ENCODE data around the gene RBM12. TPM values are rescaled to one million over a fixed set of nuclear protein-coding genes. Genes with fewer than 3 reads are reported as not detected.

Gene RBM12
- total RNA-seq, 1 donor from 2014 or later, result 88.4 TPM

DNA sequence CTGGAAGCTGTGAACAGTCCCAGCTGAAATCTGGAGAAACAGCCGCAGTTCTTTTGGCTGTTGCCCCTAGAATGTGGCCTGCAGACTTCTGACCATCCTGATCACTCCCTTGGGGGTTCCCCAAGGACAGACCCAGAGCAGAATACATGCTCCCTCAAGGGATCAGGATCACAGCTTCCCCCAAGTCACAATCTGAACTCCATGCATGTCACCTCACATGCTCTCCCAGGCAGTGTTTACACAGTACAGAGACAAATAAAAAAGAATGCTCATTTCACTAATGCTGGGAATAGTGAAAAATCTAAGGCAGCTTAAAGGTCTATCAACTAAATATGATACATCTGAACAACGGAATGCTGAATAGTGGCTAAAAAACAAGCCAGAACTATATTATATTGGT, 28.6 kb downstream of the RBM12 start:
- peaks cover 84% of the 10 kb centered on the region for H3K79me2 ChIP-seq (ENCODE audit: insufficient read depth, low read length)
- no peaks in the 10 kb centered on the region for H3K9me3 ChIP-seq (ENCODE audit: insufficient read depth, low read depth, low read length)
- no peak overlapping the region for H3K9ac ChIP-seq (ENCODE audit: low read length)
- no peak for TF ChIP-seq EZH2 (IDR thresholded peaks at IDR 0.05; ENCODE audit: insufficient read depth, low read length)
- TF ChIP-seq CTCF (IDR thresholded peaks at IDR 0.05; ENCODE audit: insufficient read depth, low read depth, low read length), result no peak
- H3K36me3 Mint-ChIP-seq (ENCODE audit: low read depth, unreplicated experiment), result peaks cover 9% of the 10 kb centered on the region
- DNase-seq (ENCODE audit: low read depth) (no peak), FAIRE-seq (no peak)
- no peak overlapping the region for H3K27ac ChIP-seq (ENCODE audit: low read depth, low read length)
- no peak overlapping the region for H3K4me3 ChIP-seq (ENCODE audit: insufficient read depth, low read depth, low read length)
- H3K4me3 Mint-ChIP-seq (ENCODE audit: unreplicated experiment), result no peak overlapping the region
- peaks cover 89% of the 10 kb centered on the region for H4K20me1 ChIP-seq (ENCODE audit: insufficient read depth, low read length)
- H3K9me3 Mint-ChIP-seq (ENCODE audit: unreplicated experiment), result no peaks in the 10 kb centered on the region
- no peak overlapping the region for H3K4me2 ChIP-seq (ENCODE audit: low read length)
- H3K27me3 Mint-ChIP-seq (ENCODE audit: low read depth, unreplicated experiment), result no peaks in the 10 kb centered on the region
- peaks cover 27% of the 10 kb centered on the region for H3K4me1 Mint-ChIP-seq (ENCODE audit: low read depth, unreplicated experiment)
- H3K36me3 ChIP-seq (ENCODE audit: insufficient read depth, low read length), result peaks cover 6% of the 10 kb centered on the region
- peaks cover 11% of the 10 kb centered on the region for H3K4me1 ChIP-seq (ENCODE audit: insufficient read depth, low read length)
- no peak overlapping the region for H2AFZ ChIP-seq (ENCODE audit: low read depth, low read length)
- H3K27ac Mint-ChIP-seq (ENCODE audit: unreplicated experiment), result no peak overlapping the region
- no peaks in the 10 kb centered on the region for H3K27me3 ChIP-seq (ENCODE audit: insufficient read depth, low read length)

- Histone ChIP-seq H3K27me3 (ENCODE audit: insufficient read depth, low read length) (no peaks in the 10 kb centered on the region), H3K9ac (ENCODE audit: low read length) (no peak overlapping the region), H3K4me1 (ENCODE audit: insufficient read depth, low read length) (peaks cover 11% of the 10 kb centered on the region), H3K79me2 (ENCODE audit: insufficient read depth, low read length) (peaks cover 80% of the 10 kb centered on the region), H3K4me2 (ENCODE audit: low read length) (no peak overlapping the region), H3K27ac (ENCODE audit: low read depth, low read length) (no peak overlapping the region), H3K36me3 (ENCODE audit: insufficient read depth, low read length) (peaks cover 10% of the 10 kb centered on the region), H2AFZ (ENCODE audit: low read depth, low read length) (no peak overlapping the region), H3K9me3 (ENCODE audit: insufficient read depth, low read depth, low read length) (no peaks in the 10 kb centered on the region), H3K4me3 (ENCODE audit: insufficient read depth, low read depth, low read length) (no peak overlapping the region), H4K20me1 (ENCODE audit: insufficient read depth, low read length) (peaks cover 89% of the 10 kb centered on the region)
- Mint-ChIP-seq H3K27ac (ENCODE audit: unreplicated experiment) (no peak overlapping the region), H3K27me3 (ENCODE audit: low read depth, unreplicated experiment) (no peaks in the 10 kb centered on the region), H3K4me3 (ENCODE audit: unreplicated experiment) (no peak overlapping the region), H3K4me1 (ENCODE audit: low read depth, unreplicated experiment) (peaks cover 27% of the 10 kb centered on the region), H3K9me3 (ENCODE audit: unreplicated experiment) (no peaks in the 10 kb centered on the region), H3K36me3 (ENCODE audit: low read depth, unreplicated experiment) (peaks cover 9% of the 10 kb centered on the region)
- DNase-seq (ENCODE audit: low read depth), result no peak
- TF ChIP-seq CTCF (IDR thresholded peaks at IDR 0.05; ENCODE audit: insufficient read depth, low read depth, low read length) (no peak), EZH2 (IDR thresholded peaks at IDR 0.05; ENCODE audit: insufficient read depth, low read length) (no peak)
- no peak for FAIRE-seq
Observed at GRCh38 chr20:35635652-35636051, 29.0 kb downstream of the RBM12 start.

GRCh38 chr20:35632539-35633115, 32.1 kb downstream of the RBM12 start:
- Histone ChIP-seq H3K4me1 (ENCODE audit: insufficient read depth, low read length) (peaks cover 9% of the 10 kb centered on the region), H3K36me3 (ENCODE audit: insufficient read depth, low read length) (peaks cover 29% of the 10 kb centered on the region), H3K9ac (ENCODE audit: low read length) (no peak overlapping the region), H3K4me2 (ENCODE audit: low read length) (no peak overlapping the region), H2AFZ (ENCODE audit: low read depth, low read length) (no peak overlapping the region), H3K27me3 (ENCODE audit: insufficient read depth, low read length) (no peaks in the 10 kb centered on the region), H4K20me1 (ENCODE audit: insufficient read depth, low read length) (peaks cover 60% of the 10 kb centered on the region), H3K9me3 (ENCODE audit: insufficient read depth, low read depth, low read length) (no peaks in the 10 kb centered on the region), H3K27ac (ENCODE audit: low read depth, low read length) (no peak overlapping the region), H3K4me3 (ENCODE audit: insufficient read depth, low read depth, low read length) (no peak overlapping the region), H3K79me2 (ENCODE audit: insufficient read depth, low read length) (peaks cover 50% of the 10 kb centered on the region)
- H3K9me3 Mint-ChIP-seq (ENCODE audit: unreplicated experiment), result no peaks in the 10 kb centered on the region
- DNase-seq (ENCODE audit: low read depth) (no peak), FAIRE-seq (no peak)
- H3K27ac Mint-ChIP-seq (ENCODE audit: unreplicated experiment), result no peak overlapping the region
- H3K4me3 Mint-ChIP-seq (ENCODE audit: unreplicated experiment), result no peak overlapping the region
- peaks cover 11% of the 10 kb centered on the region for H3K36me3 Mint-ChIP-seq (ENCODE audit: low read depth, unreplicated experiment)
- TF ChIP-seq EZH2 (IDR thresholded peaks at IDR 0.05; ENCODE audit: insufficient read depth, low read length) (no peak), CTCF (IDR thresholded peaks at IDR 0.05; ENCODE audit: insufficient read depth, low read depth, low read length) (no peak)
- H3K4me1 Mint-ChIP-seq (ENCODE audit: low read depth, unreplicated experiment), result peaks cover 20% of the 10 kb centered on the region
- H3K27me3 Mint-ChIP-seq (ENCODE audit: low read depth, unreplicated experiment), result no peaks in the 10 kb centered on the region

Data from astrocyte (in vitro differentiated cells and primary cell).